Left lung (tissue), 10 donors: ENCODE measurements around the gene ACSBG1. TPM values are rescaled to one million over a fixed set of nuclear protein-coding genes. Genes with fewer than 3 reads are reported as not detected.

ENCODE experiments used
- ATAC-seq: fragments of 200-7000 bp; cut with Tn5 transposase; one replicate; pipeline ENCODE4 v1.9.1; 2020; ENCODE audit warnings: moderate library complexity
- DNase-seq, 4 donors: peaks; one replicate each; pipeline ENCODE4 v3.0.0-alpha.2; 2013 to 2020
- H3K27ac ChIP-seq, 2 donors: fragments of 200-600 bp; sonication (generic) in 1 of 2; one replicate each; pipeline versions ENCODE4 v1.5.0 to v1.8.0; 2020 to 2021
- H3K27me3 ChIP-seq, 2 donors: fragments of 200-600 bp; sonication (generic) in 1 of 2; one replicate each; pipeline versions ENCODE4 v1.5.0 to v1.8.0; 2020 to 2021
- H3K36me3 ChIP-seq, 2 donors: fragments of 200-600 bp; sonication (generic) in 1 of 2; one replicate each; pipeline versions ENCODE4 v1.5.0 to v1.8.0; 2020 to 2021
- H3K4me1 ChIP-seq, 2 donors: fragments of 200-600 bp; one replicate each; pipeline ENCODE4 v1.8.0; 2021
- H3K4me3 ChIP-seq, 2 donors: fragments of 200-600 bp; sonication (generic) in 1 of 2; one replicate each; pipeline versions ENCODE4 v1.5.0 to v1.8.0; 2020 to 2021; ENCODE audit warnings: mild to moderate bottlenecking in 1 of 2
- H3K9me3 ChIP-seq, 2 donors: fragments of 200-600 bp; sonication (generic) in 1 of 2; one replicate each; pipeline versions ENCODE4 v1.5.0 to v1.8.0; 2020 to 2021
- CTCF ChIP-seq, 2 donors: fragments of 200-600 bp; sonication (generic) in 1 of 2; IDR thresholded peaks; one replicate each; pipeline versions ENCODE4 v1.5.0 to v1.8.0; 2021; ENCODE audit warnings: antibody characterized with exemption in 2 of 2
- intact Hi-C, 2 donors: fragments of 100-400 bp; cut with DNase I; formaldehyde crosslinking; loops; one replicate each; pipeline versions ENCODE4 v1.11.2 to v1.14.2; 2022
- polyA plus RNA-seq, 6 donors: library from polyadenylated mRNA; unstranded; fragments of 120-200 nt; gene quantifications; one replicate each; pipeline ENCODE4 v1.2.1, GENCODE V29; 2013; ENCODE audit not compliant: insufficient read length in 6 of 6
- total RNA-seq, 2 donors: library from RNA; stranded (reverse); fragmentation: NEBNext Ultra II Directional; extraction: Animal tissue kit (Norgen Biotek cat#: 25700); gene quantifications; one replicate each; pipeline ENCODE4 v1.2.1, GENCODE V29; 2021
- donor health status: DM: no; HTN: yes; CAD: no.
- donor health status: DM: no; HTN: no; CAD: no.

The ACSBG1 gene
- total and polyA plus RNA-seq, 8 donors, result 0.42 to 1.9 (median 0.79) TPM; not detected in 1

GRCh38 chr15:78149805-78150751 lies 84.3 kb downstream of the ACSBG1 start:
- H3K36me3 ChIP-seq, result no peaks in the 10 kb centered on the region
- TF ChIP-seq CTCF (IDR thresholded peaks at IDR 0.05), result no peak
- ATAC-seq (peak; percentile 53), DNase-seq (peak in 1 of 4 donors; percentile 57)
- intact Hi-C loops, result no loop called here
- H3K9me3 ChIP-seq, result no peaks in the 10 kb centered on the region
- peaks cover 13 to 38% of the 10 kb centered on the region in 2 donors for H3K4me1 ChIP-seq
- H3K27me3 ChIP-seq, result no peaks in the 10 kb centered on the region
- peak overlapping the region; percentile 81 to 82 for H3K27ac ChIP-seq
- peak overlapping the region; percentile 86 to 92 for H3K4me3 ChIP-seq

GRCh38 chr15:78149068-78149804 lies 85.1 kb downstream of the ACSBG1 start, which contains the start of gene IDH3A:
Gene IDH3A (plus strand): TSS chr15:78149362. CDS start chr15:78149404, 42 bp downstream.
- ATAC-seq (peak; percentile 99), DNase-seq (peak; percentile 98 to 100 (median 100))
- intact Hi-C loops, result no loop called here
- no peaks in the 10 kb centered on the region for H3K27me3 ChIP-seq
- no peak for TF ChIP-seq CTCF (IDR thresholded peaks at IDR 0.05)
- H3K27ac ChIP-seq, result peak within 1 kb of the TSS; percentile 81 to 82
- H3K9me3 ChIP-seq, result no peaks in the 10 kb centered on the region
- H3K36me3 ChIP-seq, result no peaks in the 10 kb centered on the region
- H3K4me3 ChIP-seq, result peak within 1 kb of the TSS; percentile 86 to 92
- H3K4me1 ChIP-seq, result peaks cover 12 to 30% of the 10 kb centered on the region in 2 donors

GRCh38 chr15:78148392-78149067 lies 85.8 kb downstream of the ACSBG1 start:
- Histone ChIP-seq H3K4me3 (peak overlapping the region; percentile 86 to 92), H3K27me3 (no peaks in the 10 kb centered on the region), H3K27ac (peak overlapping the region in 1 of 2 donors; percentile 82), H3K9me3 (no peaks in the 10 kb centered on the region), H3K4me1 (peaks cover 12 to 29% of the 10 kb centered on the region in 2 donors), H3K36me3 (no peaks in the 10 kb centered on the region)
- no peak for TF ChIP-seq CTCF (IDR thresholded peaks at IDR 0.05)
- ATAC-seq (peak; percentile 7), DNase-seq (no peak)
- intact Hi-C loops, result no loop called here

GRCh38 chr15:78147566-78147965 lies 86.8 kb downstream of the ACSBG1 start:
- no peak for TF ChIP-seq CTCF (IDR thresholded peaks at IDR 0.05)

More at GRCh38 chr15:78147566-78147965, 86.8 kb downstream of the ACSBG1 start:
- H3K27ac ChIP-seq, result no peak overlapping the region
- no peak overlapping the region for H3K4me3 ChIP-seq
- no peaks in the 10 kb centered on the region for H3K27me3 ChIP-seq
- peaks cover 12 to 29% of the 10 kb centered on the region in 2 donors for H3K4me1 ChIP-seq
- no peaks in the 10 kb centered on the region for H3K9me3 ChIP-seq
- intact Hi-C loops, result no loop called here
- no peaks in the 10 kb centered on the region for H3K36me3 ChIP-seq
- DNase-seq, result no peak
- no peak for ATAC-seq
